Amniotic epithelial cell (primary cell): Measurements from ENCODE around the gene KATNB1.
"Not testable (repeated sequence)": the region's sequence is repeated elsewhere in the genome, so short reads cannot be mapped to it uniquely, and the experiment has no call there.

ENCODE experiments used
- DNase-seq: peaks from one replicate; pipeline ENCODE4 v3.0.0-alpha.2; 2010; ENCODE audit warnings: low read depth

KATNB1 gene

GRCh38 chr16:57701759-57702371 lies 33.7 kb upstream of the KATNB1 start:
- peak; percentile 88 for DNase-seq

GRCh38 chr16:57703416-57704010 lies 32.1 kb upstream of the KATNB1 start:
- DNase-seq, result no peak

- DNase-seq, result no peak
Observed at GRCh38 chr16:57704011-57704904, 31.3 kb upstream of the KATNB1 start.

GRCh38 chr16:57704905-57705852 lies 30.4 kb upstream of the KATNB1 start:
- DNase-seq, result no peak

- no peak for DNase-seq
Observed at GRCh38 chr16:57706717-57707116, 28.9 kb upstream of the KATNB1 start.

- no peak for DNase-seq
Observed at GRCh38 chr16:57707331-57707730, 28.2 kb upstream of the KATNB1 start.

- peak; percentile 31 for DNase-seq
Observed at GRCh38 chr16:57708168-57708567, 27.4 kb upstream of the KATNB1 start.

DNA sequence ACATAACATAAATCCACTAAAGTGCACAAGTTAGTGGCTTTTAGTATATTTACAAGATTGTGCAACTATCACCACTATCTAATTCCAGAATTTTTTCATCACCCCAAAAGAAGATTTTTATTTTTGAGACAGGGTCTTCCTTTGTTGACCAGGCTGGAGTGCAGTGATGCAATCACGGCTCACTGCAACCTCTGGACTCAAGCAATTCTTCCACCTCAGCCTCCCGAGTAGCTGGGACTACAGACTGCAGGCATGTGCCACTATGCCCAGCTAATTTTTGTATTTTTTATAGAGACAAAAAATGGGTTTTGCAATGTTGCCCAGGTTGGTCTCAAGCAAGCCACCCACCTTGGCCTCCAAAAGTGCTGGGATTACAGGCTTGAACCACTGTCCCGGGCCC lies 25.9 kb upstream of the KATNB1 start:
- DNase-seq, result no peak

DNA sequence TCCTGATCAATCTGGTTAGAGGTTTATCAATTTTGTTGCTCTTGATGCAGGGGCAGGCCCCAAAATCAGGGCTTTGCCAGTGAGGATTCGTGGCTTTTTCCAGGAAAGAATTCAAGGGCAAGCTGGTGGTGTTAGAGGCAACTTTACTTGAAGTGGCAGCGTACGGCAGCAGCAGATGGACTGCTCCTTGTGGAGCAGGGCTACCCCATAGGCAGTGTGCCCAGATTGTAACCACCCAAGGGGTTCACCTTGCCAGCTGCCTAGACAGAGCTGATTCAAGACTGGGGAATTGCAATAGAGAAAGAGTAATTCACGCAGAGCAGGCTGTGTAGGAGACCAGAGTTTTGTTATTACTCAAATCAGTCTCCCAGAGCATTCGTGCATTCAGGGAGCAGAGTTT lies 24.2 kb upstream of the KATNB1 start:
- DNase-seq, result no peak

DNA sequence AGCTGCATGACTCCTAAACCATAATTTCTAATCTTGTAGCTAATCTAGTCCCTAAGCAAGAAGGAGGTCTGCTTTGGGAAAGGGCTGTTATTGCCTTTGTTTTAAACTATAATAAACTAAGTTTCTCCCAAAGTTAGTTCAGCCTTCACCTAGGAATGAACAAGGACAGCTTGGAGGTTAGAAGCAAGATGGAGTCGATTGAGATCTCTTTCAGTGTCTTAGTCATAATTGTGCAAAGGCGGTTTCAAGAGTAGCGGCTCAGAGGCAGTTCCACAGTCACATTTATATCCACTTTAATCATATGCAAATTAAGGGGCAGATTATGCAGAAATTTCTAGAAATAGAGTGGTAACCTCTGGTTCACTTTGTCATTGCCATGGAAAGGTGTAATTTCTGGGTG lies 23.6 kb upstream of the KATNB1 start:
- DNase-seq, result no peak

DNA sequence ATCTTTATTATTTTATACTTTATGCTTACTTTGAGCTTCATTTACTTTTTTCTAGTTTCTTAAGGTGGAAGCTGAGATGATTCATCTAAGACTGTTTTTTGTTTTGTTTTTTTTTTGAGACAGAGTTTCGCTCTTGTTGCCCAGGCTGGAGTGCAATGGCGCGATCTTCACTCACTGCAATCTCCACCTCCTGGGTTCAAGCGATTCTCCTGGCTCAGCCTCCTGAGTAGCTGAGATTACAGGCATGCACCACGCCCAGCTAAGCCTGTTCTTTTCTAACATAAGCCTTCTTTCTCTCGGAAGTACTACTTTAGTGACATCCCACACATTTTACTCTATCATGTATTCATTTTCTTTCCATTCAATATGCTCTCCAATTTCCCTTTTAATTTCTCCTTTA lies 23.0 kb upstream of the KATNB1 start:
- DNase-seq, result not testable (repeated sequence)

DNA sequence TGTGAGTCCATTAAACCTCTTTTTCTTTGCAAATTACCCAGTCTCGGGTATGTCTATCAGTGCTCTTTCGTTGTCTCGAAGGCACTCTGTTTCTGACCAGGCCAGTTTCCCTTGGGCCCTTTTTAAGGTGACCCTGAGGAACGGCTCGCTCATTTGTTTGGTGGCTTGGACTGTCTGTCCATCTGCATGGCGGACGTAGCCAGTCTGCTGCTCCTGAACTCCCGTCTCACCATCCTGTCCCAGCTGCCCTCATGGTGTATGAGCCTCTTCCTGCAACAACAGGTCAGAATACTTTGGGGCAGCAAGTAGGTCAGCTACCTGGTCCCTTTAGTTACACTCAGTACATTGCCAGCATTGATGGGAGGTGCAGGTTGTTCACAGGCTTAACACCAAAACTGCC lies 22.0 kb upstream of the KATNB1 start:
- no peak for DNase-seq

- no peak for DNase-seq
Observed at GRCh38 chr16:57714047-57714446, 21.5 kb upstream of the KATNB1 start.

GRCh38 chr16:57720142-57720575 lies 15.4 kb upstream of the KATNB1 start:
- DNase-seq, result peak; percentile 60

DNA sequence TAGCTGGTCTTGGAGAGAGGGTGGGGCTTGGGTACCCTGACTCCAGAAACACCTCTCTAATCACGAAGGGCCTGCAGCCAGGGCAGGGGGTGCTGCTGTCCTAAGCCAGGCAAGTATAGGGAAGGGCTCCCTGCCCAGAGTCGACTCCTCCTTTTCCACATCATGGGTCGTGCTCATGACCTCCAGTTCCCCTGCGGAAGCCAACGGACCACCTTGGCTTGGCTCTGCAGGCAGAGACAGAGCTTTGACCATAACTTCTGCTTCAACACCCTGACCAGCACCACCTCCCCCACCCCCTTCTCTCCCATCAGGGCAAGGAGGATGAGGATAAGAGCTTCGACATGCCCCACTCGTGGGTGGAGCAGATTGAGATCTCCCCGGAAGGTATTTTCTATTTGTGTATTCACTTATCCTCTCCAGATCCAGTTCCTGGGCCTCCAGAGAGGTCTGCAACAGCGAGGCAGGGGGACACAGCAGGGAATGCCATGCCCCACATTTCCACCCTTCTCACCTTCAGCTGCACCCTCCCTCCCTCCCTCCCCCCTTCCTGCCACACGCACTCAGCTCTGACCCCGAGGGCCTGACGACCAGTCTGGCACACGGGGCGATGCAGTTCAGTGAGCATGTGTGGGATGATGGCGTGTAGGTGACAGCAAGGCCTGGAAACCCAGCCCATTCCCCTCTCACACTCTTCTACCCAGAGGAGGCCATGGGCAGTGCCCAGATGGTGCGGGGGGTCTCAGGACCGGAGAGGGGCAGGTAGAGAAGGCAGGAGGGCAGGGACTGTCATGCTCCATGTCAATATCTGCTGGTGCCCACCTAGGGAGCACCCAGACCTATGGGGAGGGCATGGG lies 14.0 kb upstream of the KATNB1 start:
- DNase-seq, result no peak

DNA sequence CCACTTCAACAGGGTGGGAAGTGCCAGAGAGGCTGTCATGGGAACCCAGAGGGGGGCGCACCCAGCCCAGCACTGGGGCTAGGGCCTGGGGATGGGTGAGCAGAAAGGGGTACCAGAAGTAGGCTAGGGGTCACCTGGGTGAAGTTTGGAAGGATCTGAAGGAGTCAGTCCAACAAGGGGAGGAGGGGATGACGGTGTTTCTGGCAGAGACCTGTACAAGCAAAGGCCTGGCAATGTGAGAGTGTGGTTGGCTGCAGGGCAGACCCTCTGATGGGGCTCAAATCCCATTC lies 13.4 kb upstream of the KATNB1 start:
- no peak for DNase-seq

DNA sequence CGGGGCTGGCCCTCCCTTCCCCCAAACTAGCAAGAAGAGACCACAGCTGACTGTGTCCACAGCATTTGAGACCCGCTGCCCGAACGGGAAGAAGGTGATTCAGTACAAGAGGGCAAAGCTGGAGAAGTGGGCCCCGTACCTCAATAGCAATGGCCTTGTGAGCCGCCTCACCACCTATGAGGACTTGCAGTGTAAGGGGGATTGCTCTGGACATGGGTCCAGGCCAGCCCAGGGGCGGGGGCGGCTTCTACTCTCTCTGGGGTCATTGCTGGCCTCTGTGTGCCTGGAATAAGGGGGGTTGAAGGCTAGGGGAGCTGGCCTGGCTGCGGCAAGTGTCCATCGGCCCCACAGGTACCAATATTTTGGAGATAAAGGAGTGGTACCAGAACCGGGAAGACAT lies 12.9 kb upstream of the KATNB1 start:
- no peak for DNase-seq

DNA sequence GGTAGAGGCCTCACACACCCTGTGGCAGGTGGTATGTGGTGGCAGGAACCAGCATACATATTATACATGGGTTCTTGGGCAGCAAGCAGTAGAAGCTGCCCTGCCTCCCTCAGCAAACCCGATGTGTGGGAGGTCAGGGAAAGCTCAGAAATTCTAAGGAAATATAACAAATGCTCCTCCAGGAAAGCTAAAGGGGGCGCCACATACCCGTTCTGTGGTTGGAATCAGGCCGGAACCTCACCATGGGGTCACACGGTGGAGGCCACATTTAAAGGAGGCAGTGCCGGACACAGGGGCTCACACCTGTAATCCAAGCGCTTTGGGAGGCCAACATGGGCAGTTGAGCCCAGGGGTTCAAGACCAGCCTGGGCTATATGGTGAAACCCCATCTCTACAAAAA lies 12.4 kb upstream of the KATNB1 start:
- DNase-seq, result peak; percentile 36

DNA sequence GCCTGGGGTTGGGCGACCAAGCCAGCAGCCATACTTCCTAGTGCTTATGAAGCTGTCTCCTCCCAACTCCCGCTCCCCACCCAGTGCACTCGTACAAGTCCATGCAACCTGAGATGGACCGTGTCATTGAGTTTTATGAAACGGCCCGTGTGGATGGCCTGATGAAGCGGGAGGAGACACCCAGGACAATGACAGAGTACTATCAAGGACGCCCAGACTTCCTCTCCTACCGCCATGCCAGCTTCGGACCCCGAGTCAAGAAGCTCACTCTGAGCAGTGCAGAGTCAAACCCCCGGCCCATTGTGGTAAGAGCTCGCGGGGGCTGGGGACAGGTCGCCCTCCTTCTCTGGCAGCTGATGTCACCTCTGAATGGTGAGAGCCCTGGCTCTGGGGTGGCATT lies 11.0 kb upstream of the KATNB1 start:
- DNase-seq, result no peak

DNA sequence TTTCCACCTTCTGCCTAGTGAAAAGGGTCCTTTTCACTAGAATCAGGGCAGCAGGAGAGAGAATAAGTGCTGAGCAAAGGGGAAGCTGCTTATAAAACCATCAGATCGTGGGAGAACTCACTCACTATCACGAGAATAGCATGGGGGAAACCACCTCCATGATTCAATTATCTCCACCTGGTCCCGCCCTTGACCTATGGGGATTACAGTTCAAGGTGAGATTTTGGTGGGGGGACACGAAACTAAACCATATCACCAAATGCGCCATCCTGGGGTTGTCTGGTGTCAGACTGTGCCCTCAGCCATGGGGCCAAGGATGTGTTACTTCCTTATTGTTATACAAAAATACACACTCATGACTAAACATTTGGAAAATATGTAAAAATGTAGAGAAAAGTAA lies 10.4 kb upstream of the KATNB1 start:
- DNase-seq, result no peak

- DNase-seq, result no peak
Observed at GRCh38 chr16:57725554-57725953, 10.0 kb upstream of the KATNB1 start.
